NCI-H2171 treated with DMSO at 0.1 percent for 48 hours (cell line): ENCODE measurements around the gene DPP6.
"Not testable (repeated sequence)": the region's sequence is repeated elsewhere in the genome, so short reads cannot be mapped to it uniquely, and the experiment has no call there.

ENCODE experiments used
- DNase-seq: peaks from one replicate; lab custom pipeline; 2025; lab: John Stamatoyannopoulos, UW

Gene DPP6

DNA sequence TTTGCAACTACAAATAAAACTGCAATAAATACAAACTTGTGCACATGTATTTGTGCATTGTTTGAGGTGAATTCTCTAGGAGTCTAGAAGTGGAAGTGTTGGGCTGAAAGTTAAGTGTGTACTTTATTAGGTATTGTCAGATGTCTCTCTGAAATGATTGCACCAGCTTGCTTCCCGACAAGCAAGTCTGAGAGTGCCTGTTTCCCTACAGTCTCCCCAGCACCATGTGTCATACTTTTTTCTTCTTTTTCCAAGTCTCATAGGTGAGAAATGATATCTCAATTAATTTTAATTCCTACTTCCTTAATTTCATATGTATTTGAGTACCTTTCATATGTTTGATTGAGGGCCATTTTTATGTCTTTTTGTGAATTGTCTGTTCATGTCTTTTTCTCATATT is 614.6 kb downstream of the DPP6 start:
- no peak for DNase-seq

DNA sequence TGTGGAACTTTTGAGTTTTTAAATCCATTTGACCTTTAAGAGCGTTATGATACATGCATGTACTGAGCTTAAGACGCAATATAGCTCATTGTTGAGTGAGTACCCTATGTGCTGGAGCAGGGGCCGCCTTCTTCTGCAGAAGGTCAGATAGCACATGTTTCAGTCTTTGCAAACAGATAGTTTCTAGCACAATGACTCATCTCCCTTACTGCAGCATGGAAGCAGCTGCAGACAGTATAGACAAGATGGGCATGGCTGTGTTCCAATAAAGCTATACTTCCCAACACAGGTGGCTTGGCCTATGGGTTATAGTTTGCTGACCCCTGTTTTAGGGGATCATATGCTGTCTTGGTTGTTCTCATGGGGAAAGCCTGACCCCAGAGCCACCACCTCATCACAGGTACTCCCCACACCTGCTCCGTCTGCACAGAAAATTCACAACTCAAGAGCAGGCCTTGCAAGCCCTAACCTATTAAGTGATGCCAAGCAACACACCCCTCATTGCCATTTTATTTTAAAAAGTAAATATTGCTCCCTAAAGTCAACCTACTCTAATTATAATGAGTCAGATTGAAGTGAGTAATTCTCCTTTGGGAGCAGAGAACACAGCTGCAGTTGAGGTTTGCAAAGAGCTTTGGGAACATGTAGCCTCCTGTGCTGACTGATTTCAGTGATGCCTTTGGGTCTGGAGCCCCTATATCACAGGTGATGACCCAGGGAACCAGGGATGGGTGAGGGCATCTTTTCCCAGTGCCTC is 620.6 kb downstream of the DPP6 start:
- DNase-seq = no peak

DNA sequence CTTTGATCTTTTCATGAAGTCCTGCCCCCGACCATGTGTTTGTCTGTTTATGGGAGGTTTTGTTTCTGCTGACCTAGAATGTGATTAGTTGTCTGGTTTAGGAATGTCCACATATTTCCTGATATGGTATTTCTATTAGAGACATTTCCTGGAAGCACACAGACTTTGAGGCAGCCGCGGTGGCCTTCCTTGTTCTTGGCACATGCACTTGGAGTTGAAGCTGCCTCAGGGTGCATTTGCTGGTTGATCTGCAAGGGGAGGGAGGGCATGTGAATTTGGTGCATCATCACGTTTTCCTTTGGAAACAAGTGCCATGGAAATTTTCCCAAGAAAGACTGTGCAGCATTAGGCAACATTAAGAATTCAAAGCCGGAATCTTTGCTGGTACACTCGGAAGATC is 622.0 kb downstream of the DPP6 start:
- no peak for DNase-seq

- DNase-seq = no peak
Measured at GRCh38 chr7:154675560-154675959, 623.4 kb downstream of the DPP6 start.

- not testable (repeated sequence) for DNase-seq
Measured at GRCh38 chr7:154676033-154676421, 623.8 kb downstream of the DPP6 start.

GRCh38 chr7:154676422-154677073 is 624.4 kb downstream of the DPP6 start:
- no peak for DNase-seq

- no peak for DNase-seq
Measured at GRCh38 chr7:154677454-154677853, 625.3 kb downstream of the DPP6 start.

DNA sequence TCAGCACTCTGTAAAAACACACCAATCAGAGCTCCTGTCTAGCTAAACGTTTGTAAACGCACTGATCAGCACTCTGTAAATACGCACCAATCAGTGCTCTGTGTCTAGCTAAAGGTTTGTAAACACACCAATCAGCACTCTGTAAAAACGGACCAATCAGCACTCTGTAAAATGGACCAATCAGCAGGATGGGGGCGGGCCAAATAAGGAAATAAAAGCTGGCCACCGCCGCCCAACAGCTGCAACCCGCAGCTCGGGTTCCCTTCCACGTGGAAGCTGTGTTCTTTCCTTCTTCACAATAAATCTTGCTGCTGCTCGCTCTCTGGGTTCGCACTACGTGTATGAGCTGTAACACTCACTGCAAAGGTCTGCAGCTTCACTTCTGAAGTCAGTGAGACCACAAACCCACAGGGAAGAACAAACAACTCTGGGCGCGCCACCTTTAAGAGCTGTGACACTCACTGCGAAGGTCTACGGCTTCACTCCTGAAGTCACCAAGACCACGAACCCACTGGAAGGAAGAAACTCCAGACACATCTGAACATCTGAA is 625.9 kb downstream of the DPP6 start:
- DNase-seq = not testable (repeated sequence)

DNA sequence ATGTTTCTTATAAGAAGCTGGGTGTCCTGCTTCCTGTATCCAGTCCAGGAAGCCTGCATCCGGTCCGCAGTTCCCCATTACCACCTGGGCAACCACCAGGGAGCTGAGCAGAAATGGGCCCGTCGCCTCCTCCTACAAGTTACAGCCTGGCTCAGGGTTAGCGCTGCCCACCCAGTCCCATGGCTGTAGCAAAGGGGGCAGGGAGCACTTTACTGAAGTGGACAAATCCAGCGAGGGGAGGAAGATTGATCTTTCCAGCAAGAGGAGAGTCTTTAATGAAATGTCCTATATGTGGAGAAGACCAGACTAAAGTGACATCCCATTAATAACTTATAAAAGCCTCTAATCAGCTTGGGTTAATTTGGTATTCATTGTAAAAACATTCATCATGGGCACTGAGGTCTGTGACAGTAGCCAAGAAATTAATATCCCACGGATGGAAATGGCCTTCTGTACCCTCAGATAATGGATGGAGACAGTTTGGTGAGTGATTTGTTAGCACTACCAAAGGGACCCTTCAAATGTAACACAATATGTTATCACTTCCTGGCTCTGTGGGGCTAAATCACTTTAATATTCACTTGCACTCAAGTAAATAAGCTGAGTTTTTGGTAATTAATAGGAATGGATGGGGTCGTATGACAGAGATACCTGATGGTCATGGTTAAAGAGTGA is 627.3 kb downstream of the DPP6 start:
- no peak for DNase-seq

DNA sequence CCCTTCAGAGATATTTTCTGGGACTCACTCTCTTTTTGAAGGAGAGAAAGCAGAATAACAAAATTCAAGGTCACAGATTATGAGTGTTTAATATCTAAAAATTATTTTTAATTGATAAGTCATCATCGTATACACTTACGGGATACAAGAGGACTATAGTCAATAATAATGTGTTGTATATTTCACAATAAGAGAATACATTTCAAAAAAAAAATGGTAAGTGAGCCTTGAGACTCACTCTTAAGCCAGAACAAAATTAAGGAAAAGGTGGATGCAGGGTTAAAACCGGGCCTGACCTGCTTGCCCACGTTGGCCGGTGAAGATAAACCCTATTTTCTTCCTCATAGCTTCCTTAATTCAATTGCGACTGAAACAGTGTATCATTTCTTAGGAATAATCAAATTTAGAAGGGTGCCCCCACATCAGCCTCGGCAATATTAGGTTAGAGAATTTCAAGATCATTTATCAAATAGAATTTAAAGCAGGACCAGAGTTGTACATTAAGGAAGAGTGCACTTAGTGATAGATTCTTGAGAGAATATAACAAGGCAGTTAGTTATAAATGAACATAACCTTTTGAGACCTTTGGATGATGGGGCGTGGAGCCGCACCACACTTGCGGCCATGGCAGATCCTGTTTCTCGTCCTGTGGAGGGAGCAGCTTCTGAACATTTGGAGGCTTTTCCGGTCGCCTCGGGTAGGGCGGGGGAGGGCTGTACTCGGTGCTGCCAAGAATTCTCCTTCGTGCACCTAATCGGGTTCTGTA is 628.9 kb downstream of the DPP6 start:
- no peak for DNase-seq

GRCh38 chr7:154682003-154682402 is 629.8 kb downstream of the DPP6 start:
- DNase-seq = no peak

GRCh38 chr7:154684666-154685563 is 632.7 kb downstream of the DPP6 start:
- no peak for DNase-seq

GRCh38 chr7:154685564-154685901 is 633.3 kb downstream of the DPP6 start:
- no peak for DNase-seq

- no peak for DNase-seq
Measured at GRCh38 chr7:154686305-154686704, 634.1 kb downstream of the DPP6 start.

GRCh38 chr7:154688952-154689351 is 636.8 kb downstream of the DPP6 start:
- no peak for DNase-seq

GRCh38 chr7:154690411-154690810 is 638.2 kb downstream of the DPP6 start:
- DNase-seq = no peak

DNA sequence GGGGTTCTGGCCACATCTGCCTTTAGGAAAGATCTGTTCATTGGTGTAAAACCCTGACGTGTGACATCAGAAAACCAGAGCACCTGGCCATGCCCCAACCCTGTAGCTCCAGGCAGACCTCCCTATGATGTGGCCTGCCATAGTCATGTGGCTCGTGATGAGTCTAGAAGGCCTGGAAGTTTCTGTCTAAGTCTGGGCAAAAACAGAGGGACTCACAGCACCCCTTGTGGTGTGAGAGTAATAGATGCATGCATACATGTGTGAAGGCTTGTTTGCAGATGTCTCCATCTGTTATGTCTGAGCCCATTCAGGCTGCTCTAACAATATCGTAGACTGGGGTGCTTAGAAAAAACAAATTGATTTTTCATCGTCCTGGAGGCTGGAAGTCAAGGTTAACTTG is 641.5 kb downstream of the DPP6 start:
- DNase-seq = no peak

- no peak for DNase-seq
Measured at GRCh38 chr7:154695836-154696235, 643.6 kb downstream of the DPP6 start.

DNA sequence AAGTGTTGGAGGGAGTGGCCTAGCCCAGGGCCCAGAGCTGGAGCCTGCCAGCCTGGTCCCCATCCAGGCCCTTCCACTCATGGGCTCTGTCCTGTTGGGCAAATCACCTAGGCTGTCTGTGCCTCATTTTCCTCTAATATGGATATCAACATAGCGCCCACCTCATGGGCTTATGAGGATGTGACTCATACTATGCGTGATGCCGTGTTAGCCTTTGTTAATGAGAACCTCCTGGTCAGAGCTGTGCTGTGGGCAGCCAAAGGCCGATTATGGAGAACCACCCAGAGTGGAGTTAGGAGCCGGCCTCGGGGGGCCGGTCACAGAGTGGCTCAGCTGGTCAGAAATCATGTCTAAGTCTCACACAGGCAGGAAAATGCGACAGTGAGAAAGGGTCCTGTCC is 644.4 kb downstream of the DPP6 start:
- no peak for DNase-seq

GRCh38 chr7:154698726-154699291 is 646.6 kb downstream of the DPP6 start:
- DNase-seq = no peak

- no peak for DNase-seq
Measured at GRCh38 chr7:154699417-154699816, 647.2 kb downstream of the DPP6 start.
